KMS-11 (cell line): ENCODE results near the gene DYRK1B.

ENCODE experiments used
- H2AFZ ChIP-seq: fragments of 200-600 bp; sonication (generic); 2 replicates; pipeline ENCODE4 v1.6.1; 2016; ENCODE audit warnings: antibody characterized with exemption, mixed run types, low read depth
- H3K27ac ChIP-seq: fragments of 200-600 bp; sonication (generic); 2 replicates; pipeline ENCODE4 v1.6.1; 2016; ENCODE audit warnings: mild to moderate bottlenecking, mixed run types
- H3K27me3 ChIP-seq: fragments of 200-600 bp; sonication (generic); 2 replicates; pipeline ENCODE4 v1.6.1; 2017; ENCODE audit warnings: mild to moderate bottlenecking, low read depth, mixed run types, moderate library complexity; ENCODE audit not compliant: insufficient read depth
- H3K36me3 ChIP-seq: fragments of 200-600 bp; sonication (generic); 2 replicates; pipeline ENCODE4 v1.6.1; 2017; ENCODE audit warnings: mild to moderate bottlenecking, mixed run types; ENCODE audit not compliant: insufficient read depth
- H3K4me1 ChIP-seq: fragments of 200-600 bp; sonication (generic); 2 replicates; pipeline ENCODE4 v1.6.1; 2016; ENCODE audit warnings: mild to moderate bottlenecking, low read depth, mixed run types; ENCODE audit not compliant: poor library complexity, severe bottlenecking
- H3K4me2 ChIP-seq: fragments of 200-600 bp; sonication (generic); 2 replicates; pipeline ENCODE4 v1.7.0; 2016; ENCODE audit warnings: mild to moderate bottlenecking, mixed run types
- H3K4me3 ChIP-seq: fragments of 200-600 bp; sonication (generic); IDR thresholded peaks from 2 replicates; pipeline ENCODE4 v1.6.1; 2017; ENCODE audit warnings: low read depth, low read length, mixed read lengths; ENCODE audit not compliant: insufficient read depth
- H3K79me2 ChIP-seq: fragments of 200-600 bp; sonication (generic); 2 replicates; pipeline ENCODE4 v1.6.1; 2016; ENCODE audit warnings: low read depth, mixed run types; ENCODE audit not compliant: insufficient read depth
- H3K9ac ChIP-seq: fragments of 200-600 bp; sonication (generic); 2 replicates; pipeline ENCODE4 v1.6.1; 2016; ENCODE audit warnings: mild to moderate bottlenecking, mixed run types
- H4K20me1 ChIP-seq: fragments of 200-600 bp; sonication (generic); 2 replicates; pipeline ENCODE4 v1.6.1; 2016; ENCODE audit warnings: mild to moderate bottlenecking, mixed run types; ENCODE audit not compliant: insufficient read depth
- TF ChIP-seq, protein P1 (sequence below): fragments of 200-600 bp; sonication (generic); conservative IDR thresholded peaks from 2 replicates; pipeline ENCODE4 v1.6.1; 2017; ENCODE audit warnings: low read depth, mild to moderate bottlenecking, antibody characterized with exemption, low read length, moderate library complexity, mixed read lengths

DYRK1B gene

DNA sequence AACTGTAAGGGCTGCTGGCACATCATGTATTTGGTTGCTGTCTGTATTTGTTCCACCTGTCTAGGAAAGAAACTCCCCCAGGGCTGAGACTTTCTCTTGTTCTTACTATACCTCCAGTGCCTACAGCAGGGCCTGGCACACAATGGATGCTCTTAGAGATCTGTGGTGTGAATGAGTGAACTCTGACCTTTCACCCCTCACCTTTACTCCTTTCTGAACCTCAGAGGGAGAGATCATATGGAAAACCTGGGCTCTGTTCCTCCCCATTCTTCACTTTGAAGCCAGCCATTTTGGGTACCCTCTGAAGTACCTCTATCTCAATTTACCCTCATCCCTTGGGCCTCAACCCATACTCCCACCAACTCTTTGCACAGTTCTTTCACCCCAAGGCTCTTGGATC lies 3.1 kb downstream of the DYRK1B start:
- Histone ChIP-seq H3K4me2 (no peak overlapping the region), H3K9ac (no peak overlapping the region), H3K4me3 (no peak overlapping the region), H3K36me3 (no peaks in the 10 kb centered on the region), H2AFZ (no peak overlapping the region), H3K27me3 (no peaks in the 10 kb centered on the region), H3K4me1 (peaks cover 22% of the 10 kb centered on the region), H3K27ac (no peak overlapping the region), H3K79me2 (no peaks in the 10 kb centered on the region), H4K20me1 (no peaks in the 10 kb centered on the region)
- TF ChIP-seq, protein P1, sequence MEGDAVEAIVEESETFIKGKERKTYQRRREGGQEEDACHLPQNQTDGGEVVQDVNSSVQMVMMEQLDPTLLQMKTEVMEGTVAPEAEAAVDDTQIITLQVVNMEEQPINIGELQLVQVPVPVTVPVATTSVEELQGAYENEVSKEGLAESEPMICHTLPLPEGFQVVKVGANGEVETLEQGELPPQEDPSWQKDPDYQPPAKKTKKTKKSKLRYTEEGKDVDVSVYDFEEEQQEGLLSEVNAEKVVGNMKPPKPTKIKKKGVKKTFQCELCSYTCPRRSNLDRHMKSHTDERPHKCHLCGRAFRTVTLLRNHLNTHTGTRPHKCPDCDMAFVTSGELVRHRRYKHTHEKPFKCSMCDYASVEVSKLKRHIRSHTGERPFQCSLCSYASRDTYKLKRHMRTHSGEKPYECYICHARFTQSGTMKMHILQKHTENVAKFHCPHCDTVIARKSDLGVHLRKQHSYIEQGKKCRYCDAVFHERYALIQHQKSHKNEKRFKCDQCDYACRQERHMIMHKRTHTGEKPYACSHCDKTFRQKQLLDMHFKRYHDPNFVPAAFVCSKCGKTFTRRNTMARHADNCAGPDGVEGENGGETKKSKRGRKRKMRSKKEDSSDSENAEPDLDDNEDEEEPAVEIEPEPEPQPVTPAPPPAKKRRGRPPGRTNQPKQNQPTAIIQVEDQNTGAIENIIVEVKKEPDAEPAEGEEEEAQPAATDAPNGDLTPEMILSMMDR, result no peak

GRCh38 chr19:39830406-39830805 lies 3.6 kb downstream of the DYRK1B start:
- Histone ChIP-seq H3K4me3 (no peak overlapping the region), H3K36me3 (no peaks in the 10 kb centered on the region), H2AFZ (no peak overlapping the region), H4K20me1 (no peaks in the 10 kb centered on the region), H3K79me2 (no peaks in the 10 kb centered on the region), H3K9ac (no peak overlapping the region), H3K4me1 (peaks cover 22% of the 10 kb centered on the region), H3K27ac (no peak overlapping the region), H3K4me2 (no peak overlapping the region), H3K27me3 (no peaks in the 10 kb centered on the region)
- TF ChIP-seq, protein P1, result no peak

- no peaks in the 10 kb centered on the region for H4K20me1 ChIP-seq
- H3K36me3 ChIP-seq, result no peaks in the 10 kb centered on the region
These were observed 4.2 kb downstream of the DYRK1B start for GRCh38 chr19:39829702-39830275.

GRCh38 chr19:39828654-39829032 lies 5.3 kb downstream of the DYRK1B start:
- H3K36me3 ChIP-seq, result no peaks in the 10 kb centered on the region

More at GRCh38 chr19:39829702-39830275, 4.2 kb downstream of the DYRK1B start:
- H3K9ac ChIP-seq, result no peak overlapping the region
- no peak overlapping the region for H2AFZ ChIP-seq
- H3K27me3 ChIP-seq, result no peaks in the 10 kb centered on the region
- no peaks in the 10 kb centered on the region for H3K79me2 ChIP-seq
- no peak overlapping the region for H3K27ac ChIP-seq
- peaks cover 28% of the 10 kb centered on the region for H3K4me1 ChIP-seq
- TF ChIP-seq, protein P1, result no peak
- H3K4me2 ChIP-seq, result no peak overlapping the region
- no peak overlapping the region for H3K4me3 ChIP-seq

More at GRCh38 chr19:39828654-39829032, 5.3 kb downstream of the DYRK1B start:
- H3K4me2 ChIP-seq, result peak overlapping the region; percentile 62; the same call in 1 of the 2 replicates
- peaks cover 23% of the 10 kb centered on the region for H3K4me1 ChIP-seq
- peak overlapping the region; percentile 26; the same call in 1 of the 2 replicates for H3K27ac ChIP-seq
- no peaks in the 10 kb centered on the region for H4K20me1 ChIP-seq
- peak overlapping the region; percentile 14; the same call in 1 of the 2 replicates for H3K9ac ChIP-seq
- no peaks in the 10 kb centered on the region for H3K27me3 ChIP-seq
- H2AFZ ChIP-seq, result peak overlapping the region; percentile 28; the same call in 1 of the 2 replicates
- no peaks in the 10 kb centered on the region for H3K79me2 ChIP-seq
- TF ChIP-seq, protein P1, result no peak
- H3K4me3 ChIP-seq, result no peak overlapping the region
